ENCODE measurements around the gene PALM.
A peak's percentile ranks its signal among the peaks of the same experiment; 100 is the strongest.

Gene PALM

GRCh38 chr19:676339-677105, 32.2 kb upstream of the PALM start, which contains the start of gene FSTL3:
TSS of gene FSTL3 (plus strand) at chr19:676392. CDS start at chr19:676424, 32 bp downstream.
- in situ Hi-C loops (cut with MboI; ENCODE audit: low pct_unique_long_range_greater_than_20kb, low sequenced_read_pairs, unreplicated experiment) = no loop called here
- TF ChIP-seq CTCF (IDR thresholded peaks at IDR 0.05; ENCODE audit: extremely low read depth, insufficient read depth, missing control alignments) = no peak

GRCh38 chr19:677201-677600, 31.5 kb upstream of the PALM start:
- in situ Hi-C loops (cut with MboI; ENCODE audit: low pct_unique_long_range_greater_than_20kb, low sequenced_read_pairs, unreplicated experiment) = no loop called here
- no peak for DNase-seq (ENCODE audit: low spot score)

More at GRCh38 chr19:676339-677105, 32.2 kb upstream of the PALM start, which contains the start of gene FSTL3:
- DNase-seq (ENCODE audit: low spot score) = no peak

GRCh38 chr19:677601-678436, 30.9 kb upstream of the PALM start:
- TF ChIP-seq CTCF (IDR thresholded peaks at IDR 0.05; ENCODE audit: extremely low read depth, insufficient read depth, missing control alignments) = no peak
- in situ Hi-C loops (cut with MboI; ENCODE audit: low pct_unique_long_range_greater_than_20kb, low sequenced_read_pairs, unreplicated experiment) = no loop called here
- DNase-seq (ENCODE audit: low spot score) = no peak

More at GRCh38 chr19:677201-677600, 31.5 kb upstream of the PALM start:
- TF ChIP-seq CTCF (IDR thresholded peaks at IDR 0.05; ENCODE audit: extremely low read depth, insufficient read depth, missing control alignments) = no peak

- in situ Hi-C loops (cut with MboI; ENCODE audit: low pct_unique_long_range_greater_than_20kb, low sequenced_read_pairs, unreplicated experiment) = no loop called here
- no peak for DNase-seq (ENCODE audit: low spot score)
- TF ChIP-seq CTCF (IDR thresholded peaks at IDR 0.05; ENCODE audit: extremely low read depth, insufficient read depth, missing control alignments) = no peak
Measured at GRCh38 chr19:678791-679388, 29.8 kb upstream of the PALM start.

GRCh38 chr19:679418-680286, 29.1 kb upstream of the PALM start:
- DNase-seq (ENCODE audit: low spot score) = peak; percentile 74
- in situ Hi-C loops (cut with MboI; ENCODE audit: low pct_unique_long_range_greater_than_20kb, low sequenced_read_pairs, unreplicated experiment) = no loop called here
- TF ChIP-seq CTCF (IDR thresholded peaks at IDR 0.05; ENCODE audit: extremely low read depth, insufficient read depth, missing control alignments) = no peak

Data from GM13977 (cell line).